Measurements from ENCODE around the gene FNDC3B. TPM values are rescaled to one million over a fixed set of nuclear protein-coding genes. Genes with fewer than 3 reads are reported as not detected.

FNDC3B gene
- total and polyA plus RNA-seq, 2 of the 8 experiments (the other 6 are each of a cell fraction or from before 2014, with no cell fraction given), result 14.1 to 44.4 TPM

DNA sequence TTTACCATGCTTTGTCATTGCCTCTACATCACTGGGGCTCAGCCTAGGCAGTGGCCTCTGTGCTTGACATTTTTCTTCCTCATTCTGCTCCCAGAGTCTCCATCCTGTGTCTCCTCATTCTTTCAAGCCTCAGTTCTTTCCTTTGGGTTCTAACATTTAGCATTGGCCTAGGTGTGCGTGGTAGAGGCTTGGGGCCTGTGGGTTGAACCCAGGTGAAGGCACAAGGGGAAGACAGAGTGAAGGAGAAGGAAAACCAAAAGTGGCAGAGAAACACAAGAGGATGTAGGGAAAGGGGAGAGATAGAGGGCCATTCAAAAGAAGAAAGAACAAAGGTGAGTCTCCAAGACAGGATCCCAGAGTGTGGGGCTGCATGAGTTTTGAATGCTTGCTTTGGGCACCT, 75.7 kb downstream of the FNDC3B start:
- H4K5ac ChIP-seq (ENCODE audit: insufficient read length, low read depth, low read length), result no peak overlapping the region
- no peaks in the 10 kb centered on the region for H3K9me3 ChIP-seq (ENCODE audit: insufficient read depth in 2 of 2, low read depth in 1 of 2, low read length in 1 of 2)
- no peaks in the 10 kb centered on the region; the same call in 1 of the 2 replicates for H3K79me1 ChIP-seq (ENCODE audit: low read depth, low read length)
- peaks cover 0 to 32% of the 10 kb centered on the region in 2 experiments; a peak in 3 of 4 replicates for H3K79me2 ChIP-seq (ENCODE audit: control insufficient read depth in 1 of 2, insufficient read depth in 2 of 2, low read length in 2 of 2)
- H3K9ac ChIP-seq (replicated peaks in 1 of 4; ENCODE audit: extremely low read depth in 1 of 4, low read depth in 3 of 4, low read length in 3 of 4), result no peak overlapping the region
- H3K36me3 ChIP-seq (ENCODE audit: control insufficient read depth in 2 of 4, insufficient read depth in 4 of 4, low read length in 3 of 4), result peaks cover 0 to 17% (median 11%) of the 10 kb centered on the region in 4 experiments; a peak in 5 of 8 replicates
- no peak overlapping the region for H3K18ac ChIP-seq (ENCODE audit: extremely low read depth, low read length)
- ChIA-PET CTCF (ENCODE audit: partially characterized antibody) (interaction anchor here (1.0 kb wide), 2 partner anchors 11 to 24 kb away, joined by 5 read pairs; no protein-coding TSS in a partner anchor), POLR2A (ENCODE audit: partially characterized antibody) (no interaction called here)
- H3K4me1 ChIP-seq (replicated peaks in 1 of 4; ENCODE audit: control insufficient read depth in 3 of 4, insufficient read depth in 4 of 4, low read length in 3 of 4), result peaks cover 0 to 9% (median 4%) of the 10 kb centered on the region in 4 experiments; a peak in 2 of 7 replicates
- H4K8ac ChIP-seq (ENCODE audit: extremely low read depth, insufficient read depth, low read length), result no peak overlapping the region
- H4K91ac ChIP-seq (replicated peaks; ENCODE audit: insufficient read length, low read length), result no peak overlapping the region
- no peak overlapping the region for H3K56ac ChIP-seq (replicated peaks; ENCODE audit: insufficient read length, low read depth, low read length)
- no peak overlapping the region for H3K23ac ChIP-seq (ENCODE audit: insufficient read length)
- H2AK5ac ChIP-seq (ENCODE audit: low read depth, low read length), result no peak overlapping the region
- no peaks in the 10 kb centered on the region for H4K20me1 ChIP-seq (replicated peaks in 1 of 2; ENCODE audit: control insufficient read depth in 1 of 2, insufficient read depth in 2 of 2, low read length in 2 of 2)
- H3K4me3 ChIP-seq (ENCODE audit: extremely low read depth in 1 of 4, insufficient read depth in 2 of 4, low read depth in 3 of 4, low read length in 4 of 4), result no peak overlapping the region
- H2BK15ac ChIP-seq (ENCODE audit: low read length), result no peak overlapping the region
- no peak overlapping the region for H3K4ac ChIP-seq (replicated peaks; ENCODE audit: insufficient read length, low read depth, low read length)
- FAIRE-seq (no peak), DNase-seq (ENCODE audit: low read depth in 1 of 2, low spot score in 2 of 2) (no peak)
- no peaks in the 10 kb centered on the region for H3K23me2 ChIP-seq (ENCODE audit: low read depth, low read length)
- no peak overlapping the region for H2BK120ac ChIP-seq (replicated peaks; ENCODE audit: low read depth, low read length)
- WGBS, 2 experiments (ENCODE audit: extremely low coverage in 1 of 2, insufficient coverage in 1 of 2, insufficient read length in 1 of 2, insufficient replicate concordance in 2 of 2, low coverage in 1 of 2, low lambda C conversion rate in 2 of 2, missing lambda C conversion rate in 1 of 2), result 78% methylated on average over 1 of the region's 1 CpG; no CpG with 5 or more reads in 1 of the 2 experiments
- H3K27ac ChIP-seq (ENCODE audit: low read depth, low read length), result no peak overlapping the region
- TF ChIP-seq JUND (IDR thresholded peaks at IDR 0.05; ENCODE audit: low read length) (no peak), GTF2F1 (IDR thresholded peaks at IDR 0.05; ENCODE audit: borderline replicate concordance, low read depth, low read length) (no peak), RBBP5 (IDR thresholded peaks at IDR 0.05; ENCODE audit: borderline replicate concordance, low read depth, low read length) (no peak), CBX5 (IDR thresholded peaks at IDR 0.05; ENCODE audit: low read depth, low read length) (no peak), KDM4A (IDR thresholded peaks at IDR 0.05; ENCODE audit: low read depth, low read length, severe bottlenecking) (no peak)
- no peak overlapping the region for H3K4me2 ChIP-seq (ENCODE audit: insufficient read depth in 1 of 2, low read depth in 2 of 2, low read length in 2 of 2)
- no peaks in the 10 kb centered on the region for H3K27me3 ChIP-seq (replicated peaks in 1 of 4; ENCODE audit: control insufficient read depth in 3 of 4, extremely low read depth in 1 of 4, insufficient read depth in 3 of 4, low read length in 3 of 4)
- H2BK5ac ChIP-seq (ENCODE audit: low read depth, low read length), result no peak overlapping the region
- no peak overlapping the region for H2AFZ ChIP-seq (ENCODE audit: low read length)
- H2BK12ac ChIP-seq (ENCODE audit: low read depth, low read length), result no peak overlapping the region
- H3K14ac ChIP-seq (ENCODE audit: insufficient read length), result no peak overlapping the region
- H2BK20ac ChIP-seq (ENCODE audit: low read length), result no peak overlapping the region
